Glomerular visceral epithelial cell (primary cell): ENCODE measurements around the gene NEURL4.
A peak's percentile ranks its signal among the peaks of the same experiment; 100 is the strongest.
"Not testable (repeated sequence)": the region's sequence is repeated elsewhere in the genome, so short reads cannot be mapped to it uniquely, and the experiment has no call there.

ENCODE experiments used
- DNase-seq: peaks from one replicate; pipeline ENCODE4 v3.0.0-alpha.2; 2016; ENCODE audit errors: extremely low spot score

The NEURL4 gene

DNA sequence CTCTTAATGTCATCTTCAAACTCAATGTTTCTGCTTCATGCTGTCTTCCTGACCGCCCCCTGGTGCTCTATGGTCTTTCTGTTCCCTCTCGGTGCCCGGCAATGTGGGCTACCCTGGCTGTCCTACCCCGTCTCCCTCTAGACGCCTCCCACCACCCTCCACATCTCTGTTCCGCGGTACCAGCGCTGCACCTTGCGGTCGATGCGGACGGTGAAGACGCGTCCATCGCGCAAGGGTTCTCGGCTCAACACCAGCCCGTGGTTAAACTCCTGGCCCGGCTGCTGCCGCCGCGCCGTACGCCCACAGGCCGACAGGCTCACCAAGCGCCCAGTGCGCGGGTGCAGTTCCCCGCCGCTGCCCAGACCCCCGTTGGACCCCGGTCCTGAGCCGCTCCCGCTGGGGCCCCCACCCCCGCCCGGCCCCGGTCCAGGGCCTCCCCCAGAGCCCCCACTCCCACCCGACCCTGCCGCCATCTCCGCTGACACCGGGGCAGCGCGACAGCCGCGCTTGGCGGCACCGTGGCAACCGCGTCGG lies at the start of gene NEURL4:
TSS of gene NEURL4 (minus strand) at position 496 of the 534 bp plus-strand sequence. CDS start at position 473, 23 bp downstream.
- DNase-seq, result peak; percentile 27

GRCh38 chr17:7374353-7374752 lies 45.2 kb upstream of the NEURL4 start:
- DNase-seq, result no peak

DNA sequence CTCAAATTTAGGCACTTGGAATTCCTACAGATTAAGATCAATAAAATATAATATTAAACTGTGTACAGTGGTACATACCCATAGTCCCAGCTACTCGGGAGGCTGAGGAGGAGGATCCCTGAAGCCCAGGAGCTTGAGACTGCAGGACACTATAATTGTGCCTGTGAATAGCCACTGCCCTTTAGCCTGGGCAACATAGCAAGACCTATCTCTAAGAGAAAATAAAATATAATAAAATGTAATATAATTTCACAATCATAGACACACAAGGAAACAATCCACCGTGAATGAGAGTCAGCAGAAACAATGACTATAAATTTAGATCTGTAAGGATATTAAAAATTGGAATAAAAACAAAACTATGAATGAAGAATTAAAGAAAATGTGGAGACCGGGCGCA lies 41.7 kb upstream of the NEURL4 start:
- DNase-seq, result no peak

DNA sequence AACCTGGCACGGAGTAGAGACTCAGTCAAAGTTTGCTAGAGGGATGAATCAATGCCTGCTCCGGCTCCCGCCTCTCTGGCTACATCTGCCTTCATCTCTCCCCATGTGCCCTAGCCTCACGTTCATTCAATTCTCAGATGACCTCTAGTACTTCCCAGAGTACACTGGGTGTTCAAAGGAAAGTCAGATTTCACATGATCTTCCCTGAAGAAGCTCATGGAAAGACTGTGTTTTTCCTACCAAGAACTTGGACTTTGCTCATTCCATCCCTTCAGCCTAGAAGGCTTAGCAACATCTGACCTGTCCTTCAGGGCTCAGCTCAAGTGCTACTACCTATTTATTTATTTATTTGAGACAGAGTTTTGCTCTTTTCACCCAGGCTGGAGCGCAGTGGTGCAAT lies 40.7 kb upstream of the NEURL4 start:
- no peak for DNase-seq

DNA sequence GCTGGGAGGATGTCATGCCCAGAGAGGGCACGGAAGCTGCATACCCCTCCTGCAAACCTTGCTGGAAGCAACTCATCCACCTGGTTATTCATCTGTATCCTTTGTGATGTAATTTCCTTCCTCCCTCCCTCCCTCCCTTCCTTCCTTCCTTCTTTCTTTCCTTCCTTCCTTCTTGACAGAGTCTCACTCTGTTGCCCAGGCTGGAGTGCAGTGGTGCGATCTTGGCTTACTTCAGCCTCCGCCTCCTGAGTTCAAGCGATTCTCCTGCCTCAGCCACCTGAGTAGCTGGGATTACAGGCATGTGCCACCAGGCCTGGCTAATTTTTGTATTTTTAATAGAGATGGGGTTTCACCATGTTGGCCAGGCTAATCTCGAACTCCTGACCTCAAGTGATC lies 39.5 kb upstream of the NEURL4 start:
- not testable (repeated sequence) for DNase-seq

- no peak for DNase-seq
Measured at GRCh38 chr17:7367918-7368598, 38.9 kb upstream of the NEURL4 start.

GRCh38 chr17:7367083-7367482 lies 37.9 kb upstream of the NEURL4 start:
- DNase-seq, result no peak

DNA sequence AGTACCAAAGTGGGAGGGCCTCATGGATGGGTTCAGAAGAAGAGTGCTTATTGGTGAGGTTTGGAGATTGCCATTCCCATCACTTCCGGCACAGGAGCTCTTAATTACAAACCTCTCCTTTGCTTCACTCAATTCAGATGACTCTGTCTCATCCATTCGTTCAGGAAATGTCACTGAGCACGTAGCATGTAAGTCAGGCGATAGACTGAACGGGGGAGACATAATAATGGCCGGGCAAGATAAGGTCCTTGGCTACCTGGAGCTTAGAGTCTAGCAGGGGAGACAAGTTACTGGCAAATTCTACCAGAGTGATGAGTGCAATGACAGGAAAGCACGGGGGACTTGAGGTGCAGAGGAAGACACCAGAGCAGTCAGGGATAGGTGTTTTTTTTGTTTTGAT lies 36.8 kb upstream of the NEURL4 start:
- not testable (repeated sequence) for DNase-seq

GRCh38 chr17:7363311-7363710 lies 34.2 kb upstream of the NEURL4 start:
- no peak for DNase-seq

DNA sequence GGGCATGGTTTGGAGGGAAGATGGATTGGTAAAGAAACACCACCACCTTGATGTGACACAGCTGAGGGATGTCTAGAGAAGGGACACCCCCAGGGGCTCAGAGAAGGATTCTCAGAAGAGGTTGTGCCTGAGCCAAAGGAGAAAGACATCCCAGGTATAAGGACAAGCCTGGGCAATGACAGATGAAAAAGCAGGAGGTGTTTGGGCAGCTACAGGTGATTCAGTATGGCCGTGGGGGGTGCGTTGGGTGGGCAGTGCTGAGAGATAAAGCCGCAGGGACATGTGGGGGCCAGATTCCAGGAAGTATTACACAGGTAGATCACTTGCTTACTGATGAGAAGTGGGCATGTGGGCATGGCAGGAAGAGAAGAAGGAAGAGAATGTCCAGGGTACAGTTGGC lies 32.8 kb upstream of the NEURL4 start:
- no peak for DNase-seq

GRCh38 chr17:7357381-7357780 lies 28.2 kb upstream of the NEURL4 start:
- DNase-seq, result no peak

DNA sequence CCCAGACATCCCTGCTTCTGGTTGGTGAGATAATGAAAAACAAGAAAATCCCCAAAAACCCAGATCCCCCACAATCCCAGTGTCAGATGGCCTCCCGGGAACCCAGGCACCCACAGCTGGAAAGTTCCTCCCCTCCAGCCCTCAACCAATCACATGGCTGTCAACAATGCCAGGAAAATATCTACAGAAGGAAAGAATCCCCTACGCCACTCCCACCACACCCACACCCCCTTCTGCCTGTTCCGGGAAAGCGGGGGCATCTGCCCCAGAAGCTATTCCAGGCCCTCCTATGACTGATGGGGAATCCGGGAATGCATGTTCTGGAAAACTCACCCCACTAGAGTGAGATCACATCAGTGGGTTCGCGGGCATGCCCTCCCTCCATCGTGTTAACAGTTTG lies 27.6 kb upstream of the NEURL4 start:
- DNase-seq, result no peak

- DNase-seq, result peak; percentile 75
Measured at GRCh38 chr17:7356072-7356549, 27.0 kb upstream of the NEURL4 start.

- DNase-seq, result no peak
Measured at GRCh38 chr17:7355573-7355972, 26.4 kb upstream of the NEURL4 start.

GRCh38 chr17:7355053-7355452 lies 25.9 kb upstream of the NEURL4 start, which contains the start of gene TMEM95:
Gene TMEM95 (plus strand): TSS chr17:7355156. CDS start chr17:7355205, 49 bp downstream.
- DNase-seq, result peak; percentile 53

GRCh38 chr17:7354262-7354843 lies 25.2 kb upstream of the NEURL4 start:
- peak; percentile 44 for DNase-seq

DNA sequence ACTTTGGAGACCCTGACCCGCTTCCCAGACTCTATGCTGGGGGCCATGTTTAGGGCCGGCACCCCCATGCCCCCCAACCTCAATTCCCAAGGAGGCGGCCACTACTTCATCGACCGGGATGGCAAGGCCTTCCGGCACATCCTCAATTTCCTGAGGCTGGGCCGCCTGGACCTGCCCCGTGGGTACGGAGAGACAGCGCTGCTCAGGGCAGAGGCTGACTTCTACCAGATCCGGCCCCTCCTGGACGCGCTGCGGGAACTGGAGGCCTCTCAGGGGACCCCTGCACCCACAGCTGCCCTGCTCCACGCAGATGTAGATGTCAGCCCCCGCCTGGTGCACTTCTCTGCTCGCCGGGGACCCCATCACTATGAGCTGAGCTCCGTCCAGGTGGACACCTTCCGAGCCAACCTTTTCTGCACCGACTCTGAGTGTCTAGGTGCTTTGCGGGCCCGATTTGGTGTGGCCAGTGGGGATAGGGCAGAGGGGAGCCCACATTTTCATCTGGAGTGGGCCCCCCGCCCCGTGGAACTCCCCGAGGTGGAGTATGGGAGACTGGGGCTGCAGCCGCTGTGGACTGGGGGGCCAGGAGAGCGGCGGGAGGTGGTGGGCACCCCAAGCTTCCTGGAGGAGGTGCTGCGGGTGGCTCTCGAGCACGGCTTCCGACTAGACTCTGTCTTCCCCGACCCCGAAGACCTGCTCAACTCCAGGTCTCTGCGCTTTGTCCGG lies 23.9 kb upstream of the NEURL4 start:
- DNase-seq, result no peak

DNA sequence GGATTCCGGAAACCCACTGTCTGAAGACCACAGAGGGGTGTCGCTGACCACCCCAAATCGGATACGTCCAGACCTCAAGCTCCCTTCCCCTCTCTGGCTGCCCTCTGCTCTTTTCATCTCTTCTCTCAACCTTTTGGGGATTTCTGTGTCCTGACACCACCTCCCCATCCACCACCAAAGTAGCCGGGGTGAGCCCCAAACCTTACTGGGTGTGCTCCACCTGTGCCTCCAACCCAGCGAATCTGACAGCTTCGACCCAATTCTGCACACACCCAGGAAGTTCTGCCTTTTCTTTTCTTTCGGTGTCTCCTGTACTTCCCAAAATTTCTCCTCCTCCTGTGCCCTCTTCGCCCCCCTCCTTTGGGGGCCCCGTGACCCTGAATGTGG lies 23.4 kb upstream of the NEURL4 start:
- no peak for DNase-seq

DNA sequence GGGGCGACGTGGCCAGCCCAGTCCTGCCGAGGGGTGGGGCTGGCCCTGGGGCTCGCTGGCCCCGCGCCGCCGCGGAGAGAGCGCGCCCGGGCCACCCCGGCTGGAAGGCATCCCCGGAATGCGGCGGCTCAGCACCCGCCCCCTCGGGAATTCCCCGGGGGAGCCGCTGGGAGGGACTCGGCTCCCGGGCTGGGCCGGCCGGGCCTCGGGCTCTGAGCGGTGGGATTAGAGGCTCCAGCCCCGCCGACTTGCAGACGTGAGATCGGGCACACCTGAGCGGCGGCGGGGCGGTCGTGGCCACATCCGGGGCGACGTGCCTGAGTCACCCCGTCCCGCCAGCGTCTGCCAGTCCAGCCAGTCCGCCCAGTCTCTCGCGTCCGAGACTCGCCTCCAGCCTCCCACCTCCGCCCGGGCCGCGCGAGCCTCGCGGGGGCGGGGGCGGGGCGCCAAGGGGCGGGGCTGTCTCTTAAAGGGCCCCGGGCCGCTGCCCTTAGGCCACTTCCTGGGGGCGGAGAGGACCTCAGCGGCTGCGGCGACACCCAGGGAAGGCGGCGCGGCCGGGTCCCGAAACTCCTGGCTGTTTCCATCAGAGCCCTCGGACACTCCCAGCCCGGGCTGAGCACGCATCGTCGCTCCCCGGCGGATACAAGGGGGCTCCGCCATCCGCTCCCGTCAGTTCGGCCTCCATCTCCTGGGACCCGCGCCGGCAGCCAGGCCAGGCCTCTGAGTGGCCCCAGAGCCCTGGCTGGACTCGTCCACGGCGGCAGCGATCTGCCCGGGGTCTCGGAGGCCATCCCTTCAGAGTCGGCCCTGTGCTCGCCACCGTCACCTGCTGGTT lies 22.7 kb upstream of the NEURL4 start, which contains the start of gene KCTD11:
TSS of gene KCTD11 (plus strand) at position 498 of the 838 bp plus-strand sequence.
- peak; percentile 95 for DNase-seq

DNA sequence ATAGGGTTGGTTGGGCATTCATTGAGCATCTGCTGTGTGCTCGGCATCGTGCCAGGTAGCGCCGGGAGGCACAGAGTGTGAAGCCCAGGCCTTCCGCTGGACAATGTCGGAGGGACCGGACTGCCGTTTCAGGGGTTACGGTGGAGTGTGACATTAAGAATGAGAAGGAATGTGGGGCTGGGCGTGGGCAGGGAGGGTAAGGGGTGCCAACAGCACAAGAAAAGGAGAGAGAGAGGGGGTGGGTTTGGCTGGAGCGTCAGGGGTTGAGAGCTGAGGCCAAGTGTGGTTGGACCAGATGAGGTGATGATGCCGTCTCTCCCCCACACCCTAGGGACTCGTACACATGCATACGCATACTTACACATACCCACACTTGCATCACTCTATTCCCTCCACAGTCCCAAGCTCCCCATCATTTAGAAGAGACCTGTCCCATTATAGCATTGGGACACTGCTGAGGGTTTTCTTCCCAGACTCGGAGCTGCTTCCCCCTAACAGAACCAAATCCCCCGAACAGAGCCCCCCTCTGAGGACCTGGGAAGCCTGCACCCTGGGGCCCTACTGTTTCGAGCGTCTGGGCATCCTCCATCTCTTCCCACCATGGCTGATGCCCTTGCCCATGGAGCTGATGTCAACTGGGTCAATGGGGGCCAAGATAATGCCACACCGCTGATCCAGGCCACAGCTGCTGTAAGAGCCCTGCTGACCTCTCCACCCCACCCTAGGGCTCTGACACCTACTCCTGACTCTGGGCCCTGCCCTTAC lies 19.5 kb upstream of the NEURL4 start:
- DNase-seq, result no peak
